ENCODE measurements around the gene ADGRG3.

DNA sequence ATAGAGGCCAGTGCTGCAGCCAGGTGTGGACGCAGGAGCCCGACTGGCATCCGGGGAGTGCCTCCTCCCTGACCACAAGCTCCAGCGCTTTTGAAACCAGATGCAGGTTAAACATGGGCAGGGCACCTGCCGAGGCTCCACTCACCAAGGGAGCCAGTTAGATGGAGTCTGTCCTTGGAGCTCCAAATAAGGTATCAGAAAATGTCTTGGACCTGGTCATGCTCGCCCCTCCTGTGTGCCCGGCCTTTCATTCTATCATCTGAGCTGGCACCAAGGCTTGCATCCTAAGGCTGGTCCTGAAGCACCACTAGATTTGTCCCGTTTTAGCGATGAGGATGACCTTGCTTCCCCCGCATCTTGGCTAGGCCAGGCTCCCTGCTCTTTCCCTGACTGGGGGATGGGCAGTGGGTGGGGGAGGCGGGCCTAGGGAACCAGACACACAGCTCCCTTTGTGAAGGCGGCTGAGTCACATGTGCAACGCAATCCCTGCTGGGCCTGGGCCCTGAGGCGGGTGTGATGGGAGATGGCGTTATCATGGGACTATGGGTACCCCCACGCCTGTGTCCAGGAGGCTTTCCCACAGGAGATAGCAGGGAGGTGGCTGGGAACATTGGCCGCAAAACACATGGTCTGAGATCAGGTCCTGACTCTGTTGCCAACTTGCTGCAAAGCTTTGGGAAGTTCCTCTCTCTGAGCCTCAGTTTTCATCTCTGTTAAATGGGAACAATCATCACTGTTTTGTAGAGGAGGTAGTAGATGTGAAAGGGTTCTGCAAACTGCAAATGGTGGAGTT, 44.7 kb upstream of the ADGRG3 start:
- TF ChIP-seq, protein P1, sequence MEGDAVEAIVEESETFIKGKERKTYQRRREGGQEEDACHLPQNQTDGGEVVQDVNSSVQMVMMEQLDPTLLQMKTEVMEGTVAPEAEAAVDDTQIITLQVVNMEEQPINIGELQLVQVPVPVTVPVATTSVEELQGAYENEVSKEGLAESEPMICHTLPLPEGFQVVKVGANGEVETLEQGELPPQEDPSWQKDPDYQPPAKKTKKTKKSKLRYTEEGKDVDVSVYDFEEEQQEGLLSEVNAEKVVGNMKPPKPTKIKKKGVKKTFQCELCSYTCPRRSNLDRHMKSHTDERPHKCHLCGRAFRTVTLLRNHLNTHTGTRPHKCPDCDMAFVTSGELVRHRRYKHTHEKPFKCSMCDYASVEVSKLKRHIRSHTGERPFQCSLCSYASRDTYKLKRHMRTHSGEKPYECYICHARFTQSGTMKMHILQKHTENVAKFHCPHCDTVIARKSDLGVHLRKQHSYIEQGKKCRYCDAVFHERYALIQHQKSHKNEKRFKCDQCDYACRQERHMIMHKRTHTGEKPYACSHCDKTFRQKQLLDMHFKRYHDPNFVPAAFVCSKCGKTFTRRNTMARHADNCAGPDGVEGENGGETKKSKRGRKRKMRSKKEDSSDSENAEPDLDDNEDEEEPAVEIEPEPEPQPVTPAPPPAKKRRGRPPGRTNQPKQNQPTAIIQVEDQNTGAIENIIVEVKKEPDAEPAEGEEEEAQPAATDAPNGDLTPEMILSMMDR (IDR thresholded peaks at IDR 0.05; ENCODE audit: low read length) = no peak
- TF ChIP-seq EZH2 (optimal IDR thresholded peaks at IDR 0.05; ENCODE audit: low read depth, low read length) = no peak

All from MM.1S (cell line).